Measurements from ENCODE around the gene SLC24A3.

GRCh38 chr20:19658137-19658536 is 445.7 kb downstream of the SLC24A3 start:
- TF ChIP-seq CTCF (IDR thresholded peaks at IDR 0.05) (no peak), POLR2A (IDR thresholded peaks at IDR 0.05) (no peak)
